Activated effector memory CD4-positive, alpha-beta T cell treated with Interleukin-2 at 50 U/mL for 16 hours (primary cell): ENCODE data around the gene ZNF197.
"Not testable (repeated sequence)": the region's sequence is repeated elsewhere in the genome, so short reads cannot be mapped to it uniquely, and the experiment has no call there.

Source experiments
- DNase-seq: peaks from one replicate; pipeline ENCODE4 v3.0.0-alpha.2; 2020

Gene ZNF197

GRCh38 chr3:44624749-44625480 lies at the start of gene ZNF197:
TSS of gene ZNF197 (plus strand) at chr3:44625036. CDS start at chr3:44629155, 4,119 bp downstream.
- DNase-seq = peak; percentile 37

- DNase-seq = no peak
Observed at GRCh38 chr3:44576613-44577012, 48.2 kb upstream of the ZNF197 start.

GRCh38 chr3:44577354-44577952 lies 47.4 kb upstream of the ZNF197 start:
- not testable (repeated sequence) for DNase-seq

- DNase-seq = not testable (repeated sequence)
Observed at GRCh38 chr3:44578316-44578715, 46.5 kb upstream of the ZNF197 start.

GRCh38 chr3:44578924-44579515 lies 45.8 kb upstream of the ZNF197 start:
- DNase-seq = not testable (repeated sequence)

- not testable (repeated sequence) for DNase-seq
Observed at GRCh38 chr3:44579749-44580148, 45.1 kb upstream of the ZNF197 start.

- not testable (repeated sequence) for DNase-seq
Observed at GRCh38 chr3:44580971-44581370, 43.9 kb upstream of the ZNF197 start.

- DNase-seq = no peak
Observed at GRCh38 chr3:44584646-44585501, 40.0 kb upstream of the ZNF197 start, which contains the start of gene ZNF660. TSS of gene ZNF660 (plus strand) at chr3:44584964. CDS start at chr3:44594194, 9,230 bp downstream.

GRCh38 chr3:44596621-44597020 lies 28.2 kb upstream of the ZNF197 start:
- DNase-seq = no peak

GRCh38 chr3:44601749-44602148 lies 23.1 kb upstream of the ZNF197 start:
- DNase-seq = no peak

GRCh38 chr3:44612678-44613077 lies 12.2 kb upstream of the ZNF197 start:
- DNase-seq = no peak

- DNase-seq = no peak
Observed at GRCh38 chr3:44628716-44629115, 3.9 kb downstream of the ZNF197 start.

GRCh38 chr3:44632193-44632592 lies 7.4 kb downstream of the ZNF197 start:
- no peak for DNase-seq

- no peak for DNase-seq
Observed at GRCh38 chr3:44642337-44642736, 17.5 kb downstream of the ZNF197 start.

- no peak for DNase-seq
Observed at GRCh38 chr3:44643024-44643423, 18.2 kb downstream of the ZNF197 start.

GRCh38 chr3:44647771-44648170 lies 22.9 kb downstream of the ZNF197 start:
- no peak for DNase-seq

GRCh38 chr3:44648564-44649229 lies 23.9 kb downstream of the ZNF197 start, which contains the start of gene ZNF35:
TSS of gene ZNF35 (plus strand) at chr3:44648732. CDS start at chr3:44651068, 2,336 bp downstream.
- no peak for DNase-seq

- DNase-seq = no peak
Observed at GRCh38 chr3:44649709-44650108, 24.9 kb downstream of the ZNF197 start.

GRCh38 chr3:44654039-44654438 lies 29.2 kb downstream of the ZNF197 start:
- no peak for DNase-seq

GRCh38 chr3:44659015-44659414 lies 34.2 kb downstream of the ZNF197 start:
- DNase-seq = no peak

GRCh38 chr3:44659434-44659833 lies 34.6 kb downstream of the ZNF197 start:
- no peak for DNase-seq

GRCh38 chr3:44661189-44661588 lies 36.4 kb downstream of the ZNF197 start:
- no peak for DNase-seq
